Erythroblast (primary cell): Measurements from ENCODE around the gene FYB1.

Source experiments
- GATA1 ChIP-seq: IDR thresholded peaks from 2 replicates; pipeline ENCODE4 v1.6.1; 2011; ENCODE audit warnings: low read depth, mild to moderate bottlenecking, control low read depth, low read length, moderate library complexity
- POLR2A ChIP-seq: IDR thresholded peaks from 2 replicates; pipeline ENCODE4 v1.6.1; 2011; ENCODE audit warnings: mild to moderate bottlenecking, low read length

DNA sequence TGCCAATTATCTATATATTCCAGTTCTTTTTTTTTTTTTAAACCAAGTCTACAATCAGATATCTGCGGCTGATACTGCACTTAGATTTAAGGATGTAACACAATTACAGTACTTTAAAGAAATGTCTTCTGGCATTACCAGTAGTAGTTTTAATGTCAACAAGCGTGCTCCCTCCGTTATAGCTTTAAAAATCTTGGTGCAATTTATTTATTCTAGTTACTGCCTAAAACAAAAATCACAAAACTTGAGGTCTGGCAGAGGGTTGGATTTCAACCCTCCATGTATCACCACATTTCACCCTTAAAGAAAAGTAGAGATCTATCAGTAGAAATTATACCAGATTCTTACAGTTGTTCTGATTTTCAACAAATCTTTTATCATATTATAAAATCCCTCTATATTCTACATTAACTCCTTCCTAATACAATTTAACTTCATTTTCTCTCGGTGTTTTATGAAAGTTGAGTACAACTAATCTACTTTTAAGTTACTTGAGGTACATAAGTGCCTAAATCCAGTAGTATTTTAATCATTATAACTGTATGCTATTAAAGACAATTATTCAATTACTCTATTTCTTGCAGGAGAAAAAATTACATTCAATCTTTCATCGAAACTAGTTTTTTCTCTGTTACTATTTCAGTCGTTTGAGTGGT is 143.1 kb downstream of the FYB1 start:
- TF ChIP-seq POLR2A (no peak), GATA1 (no peak)
